GM19468 (cell line): ENCODE measurements around the gene ZBTB46.

Source experiments
- ATAC-seq: cut with Tn5 transposase; IDR thresholded peaks from one replicate; pipeline ENCODE4 v1.9.1; 2021; ENCODE audit warnings: mild to moderate bottlenecking, moderate library complexity, moderate number of reproducible peaks; ENCODE audit not compliant: unreplicated experiment; ENCODE audit errors: extremely low read depth

ZBTB46 gene

GRCh38 chr20:63699466-63700198, 131.4 kb downstream of the ZBTB46 start:
- no peak for ATAC-seq

GRCh38 chr20:63698739-63699465, 132.2 kb downstream of the ZBTB46 start:
- no peak for ATAC-seq

- no peak for ATAC-seq
These were observed 133.1 kb downstream of the ZBTB46 start for GRCh38 chr20:63697868-63698545.

GRCh38 chr20:63697357-63697867, 133.7 kb downstream of the ZBTB46 start:
- ATAC-seq: no peak

- ATAC-seq: no peak
These were observed 134.3 kb downstream of the ZBTB46 start, which contains the start of gene TNFRSF6B for GRCh38 chr20:63696628-63697356. TNFRSF6B (plus strand) TSS chr20:63696652; CDS start chr20:63696768, 116 bp downstream.

- no peak for ATAC-seq
These were observed 134.8 kb downstream of the ZBTB46 start for GRCh38 chr20:63696306-63696627.

- ATAC-seq: no peak
These were observed 135.4 kb downstream of the ZBTB46 start for GRCh38 chr20:63695424-63696305.

GRCh38 chr20:63694584-63695423, 136.3 kb downstream of the ZBTB46 start:
- ATAC-seq: no peak

- no peak for ATAC-seq
These were observed 137.1 kb downstream of the ZBTB46 start for GRCh38 chr20:63693733-63694583.
